Prostate gland (tissue), 2 donors: ENCODE results near the gene GRIK2. TPM values are rescaled to one million over a fixed set of nuclear protein-coding genes. Genes with fewer than 3 reads are reported as not detected.

Source experiments
- DNase-seq: peaks from one replicate; pipeline ENCODE4 v3.0.0-alpha.2; 2019; ENCODE audit warnings: low spot score
- H3K27ac ChIP-seq, 2 donors: fragments of 200-600 bp; sonication (generic); 2 replicates each; pipeline ENCODE4 v1.5.1; 2017 to 2019
- H3K27me3 ChIP-seq: fragments of 200-600 bp; sonication (generic); replicated peaks from 2 replicates; pipeline ENCODE4 v1.5.1; 2019; ENCODE audit not compliant: insufficient read depth
- H3K36me3 ChIP-seq, 2 donors: fragments of 200-600 bp; sonication (generic); 1 replicate in 1 of 2; 2 replicates in 1 of 2; pipeline versions ENCODE4 v1.5.1 to v1.8.1; 2017 to 2019
- H3K4me1 ChIP-seq: fragments of 200-600 bp; sonication (generic); replicated peaks from 2 replicates; pipeline ENCODE4 v1.5.1; 2019
- H3K4me3 ChIP-seq, 2 donors: fragments of 200-600 bp; sonication (generic); 2 replicates each; pipeline ENCODE4 v1.5.1; 2017 to 2019
- H3K9me3 ChIP-seq: fragments of 200-600 bp; sonication (generic); 2 replicates; pipeline ENCODE4 v1.5.1; 2017
- CTCF ChIP-seq, 4 experiments: fragments of 200-600 bp in 2 of 4; fragments of 450-650 bp in 2 of 4; sonication (generic) in 2 of 4; IDR thresholded peaks; 1 replicate in 3 of 4; 2 replicates in 1 of 4; pipeline ENCODE4 v1.5.1; 2016 to 2019; ENCODE audit warnings: antibody characterized with exemption in 4 of 4, mild to moderate bottlenecking in 2 of 4, moderate library complexity in 2 of 4
- POLR2A ChIP-seq: fragments of 450-650 bp; IDR thresholded peaks from one replicate; pipeline ENCODE4 v1.6.1; 2016; ENCODE audit warnings: antibody characterized with exemption, mild to moderate bottlenecking
- POLR2AphosphoS5 ChIP-seq: sonication (generic); formaldehyde crosslinking; IDR thresholded peaks from one replicate; pipeline ENCODE4 v1.6.1; 2017; ENCODE audit warnings: antibody characterized with exemption
- WGBS: methylation state at CpG from one replicate; pipeline ENCODE4 v1.1.5; 2018; 5-methylcytosine and 5-hydroxymethylcytosine counted together
- intact Hi-C: fragments of 100-400 bp; cut with DNase I; formaldehyde crosslinking; loops from one replicate; pipeline ENCODE4 v1.14.2; 2022
- total RNA-seq, 2 donors: library from RNA; depleted of rRNA; stranded (reverse); fragments of >200 nt; gene quantifications; one replicate each; pipeline ENCODE4 v1.1.0, GENCODE V29; 2016

Gene GRIK2
- total RNA-seq, 2 donors from 2014 or later, result 2.6 to 15.7 TPM

GRCh38 chr6:101541894-101542293 lies 148.4 kb downstream of the GRIK2 start:
- WGBS, result 83% methylated on average over 2 of the region's 2 CpGs
- no peak for DNase-seq
- TF ChIP-seq POLR2AphosphoS5 (no peak), POLR2A (no peak)
- Histone ChIP-seq H3K4me1 (no peaks in the 10 kb centered on the region), H3K36me3 (no peaks in the 10 kb centered on the region), H3K9me3 (no peaks in the 10 kb centered on the region), H3K4me3 (no peak overlapping the region), H3K27me3 (no peaks in the 10 kb centered on the region), H3K27ac (no peak overlapping the region)
- intact Hi-C loops, result no loop called here

- H3K27ac ChIP-seq, result no peak overlapping the region
- intact Hi-C loops, result no loop called here
- WGBS, result 64% methylated on average over 1 of the region's 1 CpG
These were observed 150.3 kb downstream of the GRIK2 start for GRCh38 chr6:101543796-101544195.

GRCh38 chr6:101544286-101544685 lies 150.8 kb downstream of the GRIK2 start:
- WGBS, result 89% methylated on average over 5 of the region's 5 CpGs
- Histone ChIP-seq H3K27ac (no peak overlapping the region), H3K27me3 (no peaks in the 10 kb centered on the region), H3K4me3 (no peak overlapping the region), H3K9me3 (no peaks in the 10 kb centered on the region), H3K36me3 (no peaks in the 10 kb centered on the region), H3K4me1 (no peaks in the 10 kb centered on the region)
- DNase-seq, result no peak
- TF ChIP-seq POLR2AphosphoS5 (no peak), POLR2A (no peak)
- intact Hi-C loops, result no loop called here

More at GRCh38 chr6:101543796-101544195, 150.3 kb downstream of the GRIK2 start:
- no peak for DNase-seq
- H3K4me3 ChIP-seq, result no peak overlapping the region
- no peaks in the 10 kb centered on the region for H3K9me3 ChIP-seq
- no peaks in the 10 kb centered on the region for H3K36me3 ChIP-seq
- no peaks in the 10 kb centered on the region for H3K27me3 ChIP-seq
- no peaks in the 10 kb centered on the region for H3K4me1 ChIP-seq
- TF ChIP-seq CTCF (IDR thresholded peaks at IDR 0.05), result no peak
- no peak for TF ChIP-seq POLR2A
- no peak for TF ChIP-seq POLR2AphosphoS5

GRCh38 chr6:101545191-101545590 lies 151.7 kb downstream of the GRIK2 start:
- no peak for DNase-seq
- Histone ChIP-seq H3K27me3 (no peaks in the 10 kb centered on the region), H3K36me3 (no peaks in the 10 kb centered on the region), H3K27ac (no peak overlapping the region), H3K4me3 (no peak overlapping the region), H3K4me1 (no peaks in the 10 kb centered on the region), H3K9me3 (no peaks in the 10 kb centered on the region)
- no peak for TF ChIP-seq POLR2AphosphoS5
- TF ChIP-seq POLR2A, result no peak
- TF ChIP-seq CTCF (IDR thresholded peaks at IDR 0.05), result no peak
- intact Hi-C loops, result no loop called here
- 78% methylated on average over 3 of the region's 3 CpGs for WGBS

GRCh38 chr6:101550451-101550850 lies 156.9 kb downstream of the GRIK2 start:
- Histone ChIP-seq H3K9me3 (no peaks in the 10 kb centered on the region), H3K4me3 (no peak overlapping the region), H3K27me3 (no peaks in the 10 kb centered on the region), H3K36me3 (no peaks in the 10 kb centered on the region), H3K27ac (no peak overlapping the region), H3K4me1 (no peaks in the 10 kb centered on the region)
- no peak for TF ChIP-seq POLR2A
- no peak for TF ChIP-seq POLR2AphosphoS5
- no peak for TF ChIP-seq CTCF (IDR thresholded peaks at IDR 0.05)
- 93% methylated on average over 4 of the region's 4 CpGs for WGBS
- intact Hi-C loops, result no loop called here
- no peak for DNase-seq

GRCh38 chr6:101554231-101554630 lies 160.7 kb downstream of the GRIK2 start:
- intact Hi-C loops, result no loop called here
- 88% methylated on average over 1 of the region's 1 CpG for WGBS
- Histone ChIP-seq H3K4me1 (no peaks in the 10 kb centered on the region), H3K27ac (no peak overlapping the region), H3K36me3 (no peaks in the 10 kb centered on the region), H3K9me3 (no peaks in the 10 kb centered on the region), H3K27me3 (no peaks in the 10 kb centered on the region), H3K4me3 (no peak overlapping the region)
- TF ChIP-seq POLR2AphosphoS5, result no peak
- TF ChIP-seq CTCF (IDR thresholded peaks at IDR 0.05), result no peak
- TF ChIP-seq POLR2A, result no peak
- DNase-seq, result no peak
